CD8-positive, alpha-beta memory T cell (primary cell): ENCODE measurements around the gene SLC6A13. TPM values are rescaled to one million over a fixed set of nuclear protein-coding genes. Genes with fewer than 3 reads are reported as not detected.
"Not testable (repeated sequence)": the region's sequence is repeated elsewhere in the genome, so short reads cannot be mapped to it uniquely, and the experiment has no call there.

Experiments
- CTCF ChIA-PET: fragments of 350-600 bp; sonication (Branson Sonifier 250); formaldehyde crosslinking; loops from one replicate; lab custom pipeline; 2021; ENCODE audit warnings: antibody characterized with exemption; lab: Charles Lee
- POLR2A ChIA-PET: fragments of 350-600 bp; sonication (Branson Sonifier 250); formaldehyde crosslinking; loops from one replicate; lab custom pipeline; 2021; ENCODE audit warnings: antibody characterized with exemption; lab: Charles Lee
- DNase-seq, 5 donors: peaks; one replicate each; pipeline versions ENCODE4 v3.0.0 to v3.0.0-alpha.2; 2020 to 2022; ENCODE audit warnings: mixed read lengths in 1 of 5
- H3K27ac ChIP-seq: one replicate; pipeline ENCODE4 v1.7.0; 2013; ENCODE audit warnings: low read depth, mild to moderate bottlenecking, low read length, moderate library complexity
- H3K27me3 ChIP-seq: 2 replicates; pipeline ENCODE4 v1.7.0; 2013; ENCODE audit warnings: low read length, mild to moderate bottlenecking; ENCODE audit not compliant: insufficient read depth, poor library complexity, severe bottlenecking
- H3K36me3 ChIP-seq: 2 replicates; pipeline ENCODE4 v1.7.0; 2013; ENCODE audit warnings: mild to moderate bottlenecking, low read length, moderate library complexity; ENCODE audit not compliant: insufficient read depth
- H3K4me1 ChIP-seq: 2 replicates; pipeline ENCODE4 v1.7.0; 2013; ENCODE audit warnings: mild to moderate bottlenecking, low read length, moderate library complexity; ENCODE audit not compliant: insufficient read depth
- H3K4me3 ChIP-seq: 2 replicates; pipeline ENCODE4 v1.7.0; 2013; ENCODE audit warnings: mild to moderate bottlenecking, low read length
- H3K9me3 ChIP-seq: 2 replicates; pipeline ENCODE4 v1.7.0; 2013; ENCODE audit warnings: mild to moderate bottlenecking, low read length
- H3K27ac Mint-ChIP-seq, 8 donors: one replicate each; pipeline ENCODE4 v1.8.0; 2020 to 2021; ENCODE audit warnings: mixed read lengths in 8 of 8, mild to moderate bottlenecking in 6 of 8, inconsistent platforms in 3 of 8, moderate library complexity in 3 of 8
- H3K27me3 Mint-ChIP-seq, 2 donors: one replicate each; pipeline ENCODE4 v1.8.0; 2020 to 2021; ENCODE audit warnings: mixed read lengths in 2 of 2, mild to moderate bottlenecking in 1 of 2, moderate library complexity in 1 of 2
- H3K36me3 Mint-ChIP-seq, 3 donors: one replicate each; pipeline ENCODE4 v1.8.0; 2020 to 2021; ENCODE audit warnings: mixed read lengths in 3 of 3, inconsistent platforms in 1 of 3, mild to moderate bottlenecking in 1 of 3
- H3K4me1 Mint-ChIP-seq, 3 donors: one replicate each; pipeline ENCODE4 v1.8.0; 2020 to 2021; ENCODE audit warnings: mixed read lengths in 3 of 3, inconsistent platforms in 1 of 3, mild to moderate bottlenecking in 1 of 3
- H3K4me3 Mint-ChIP-seq, 7 donors: one replicate each; pipeline ENCODE4 v1.8.0; 2020 to 2021; ENCODE audit warnings: mixed read lengths in 7 of 7, mild to moderate bottlenecking in 6 of 7, moderate library complexity in 4 of 7, inconsistent platforms in 2 of 7
- H3K9me3 Mint-ChIP-seq, 5 donors: one replicate each; pipeline ENCODE4 v1.8.0; 2020 to 2022; ENCODE audit warnings: mixed read lengths in 5 of 5, mild to moderate bottlenecking in 3 of 5, moderate library complexity in 2 of 5, inconsistent platforms in 1 of 5
- polyA plus RNA-seq: library from polyadenylated mRNA; unstranded; fragments of 300-500 nt; fragmentation: Illumina TruSeq; gene quantifications from one replicate; pipeline ENCODE4 v1.2.3, GENCODE V29; 2021
- total RNA-seq, 2 experiments: library from RNA; stranded (reverse); gene quantifications; one replicate each; pipeline ENCODE4 v1.2.3, GENCODE V29; 2021

SLC6A13 gene
- total and polyA plus RNA-seq, 3 experiments from 2014 or later = 0.09 to 0.31 TPM; not detected in 1

DNA sequence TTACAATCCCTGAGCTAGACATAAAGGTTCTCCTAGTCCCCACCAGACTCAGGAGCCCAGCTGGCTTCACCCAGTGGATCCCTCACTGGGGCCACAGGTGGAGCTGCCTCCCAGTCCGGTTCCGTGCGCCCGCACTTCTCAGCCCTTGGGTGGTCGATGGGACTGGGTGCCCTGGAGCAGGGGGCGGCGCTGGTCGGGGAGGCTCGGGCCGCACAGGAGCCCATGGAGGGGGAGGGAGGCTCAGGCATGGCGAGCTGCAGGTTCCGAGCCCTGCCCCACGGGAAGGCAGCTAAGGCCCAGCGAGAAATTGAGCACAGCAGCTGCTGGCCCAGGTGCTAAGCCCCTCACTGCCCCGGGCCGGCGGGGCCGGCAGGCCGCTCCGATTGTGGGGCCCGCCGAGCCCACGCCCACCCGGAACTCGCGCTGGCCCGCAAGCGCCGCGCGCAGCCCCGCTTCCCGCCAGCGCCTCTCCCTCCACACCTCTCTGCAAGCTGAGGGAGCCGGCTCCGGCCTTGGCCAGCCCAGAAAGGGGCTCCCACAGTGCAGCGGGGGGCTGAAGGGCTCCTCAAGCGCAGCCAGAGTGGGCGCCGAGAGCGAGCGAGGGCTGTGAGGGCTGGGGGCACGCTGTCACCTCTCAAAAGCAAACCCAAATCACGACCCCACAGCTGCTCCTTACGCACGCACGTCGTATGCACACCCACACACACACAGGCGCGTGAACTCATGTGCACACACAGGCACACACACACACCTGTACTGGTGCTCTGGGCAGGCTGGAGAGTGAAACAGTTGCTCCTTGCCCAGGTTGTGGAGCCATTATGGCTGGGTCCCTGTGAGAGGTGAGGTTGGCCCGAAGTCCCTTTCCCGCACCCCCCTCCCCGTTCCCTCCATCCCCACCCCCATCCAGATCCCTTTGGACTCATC lies 74.4 kb downstream of the SLC6A13 start:
- H3K9me3 Mint-ChIP-seq, POLR2A ChIA-PET, H3K27me3 ChIP-seq, H3K4me1 ChIP-seq, H3K27ac ChIP-seq, H3K9me3 ChIP-seq, H3K36me3 ChIP-seq, H3K4me1 Mint-ChIP-seq, H3K27ac Mint-ChIP-seq, DNase-seq, H3K4me3 ChIP-seq, H3K36me3 Mint-ChIP-seq: not testable (repeated sequence)
- Mint-ChIP-seq H3K27me3 (peaks cover 13 to 58% of the 10 kb centered on the region in 2 donors), H3K4me3 (peak overlapping the region in 6 of 7 donors; percentile 43 to 83 (median 75))
- CTCF ChIA-PET = interaction anchor here (1.0 kb wide), 1 partner anchor 30 kb away, joined by 3 read pairs; no protein-coding TSS in a partner anchor

DNA sequence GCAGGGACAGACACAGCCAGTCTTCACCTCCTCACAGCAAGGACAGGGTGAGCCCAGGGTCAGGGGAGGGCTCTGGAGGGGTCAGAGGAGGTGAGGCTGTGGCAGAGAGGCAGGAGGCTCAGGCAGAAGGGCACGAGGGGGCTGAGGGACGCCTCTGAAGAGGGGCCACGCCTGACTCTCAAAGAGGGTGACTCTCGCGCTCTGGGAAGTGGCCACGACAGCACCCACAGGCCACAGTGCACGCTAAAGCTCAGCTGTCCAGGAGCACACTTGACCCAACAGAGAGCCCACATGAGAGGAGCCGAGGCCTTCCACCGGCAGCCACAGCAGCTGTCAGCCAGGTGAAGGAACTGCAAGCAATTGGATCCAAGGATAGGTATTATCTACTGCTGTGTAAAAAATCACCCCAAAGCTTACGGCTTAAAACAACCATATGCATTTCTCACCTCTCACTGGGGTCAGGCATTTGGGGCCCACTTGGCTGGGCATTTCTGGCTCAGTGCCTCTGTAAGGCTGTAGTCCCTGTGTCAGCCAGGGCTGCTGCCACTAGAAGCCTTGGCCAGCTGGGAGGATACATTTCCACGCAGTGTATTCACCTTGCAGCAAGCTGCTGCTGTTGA lies 76.5 kb downstream of the SLC6A13 start:
- Mint-ChIP-seq H3K4me1 (peaks cover 0 to 4% (median 1%) of the 10 kb centered on the region in 3 donors), H3K4me3 (peak overlapping the region in 1 of 7 donors; percentile 41), H3K36me3 (no peaks in the 10 kb centered on the region), H3K27ac (no peak overlapping the region), H3K9me3 (no peaks in the 10 kb centered on the region), H3K27me3 (peaks cover 9 to 48% of the 10 kb centered on the region in 2 donors)
- Histone ChIP-seq H3K9me3 (no peaks in the 10 kb centered on the region), H3K27ac (no peak overlapping the region), H3K4me1 (peaks cover 5% of the 10 kb centered on the region), H3K36me3 (no peaks in the 10 kb centered on the region), H3K27me3 (peaks cover 9% of the 10 kb centered on the region), H3K4me3 (no peak overlapping the region)
- ChIA-PET POLR2A (no interaction called here), CTCF (no interaction called here)
- no peak for DNase-seq

DNA sequence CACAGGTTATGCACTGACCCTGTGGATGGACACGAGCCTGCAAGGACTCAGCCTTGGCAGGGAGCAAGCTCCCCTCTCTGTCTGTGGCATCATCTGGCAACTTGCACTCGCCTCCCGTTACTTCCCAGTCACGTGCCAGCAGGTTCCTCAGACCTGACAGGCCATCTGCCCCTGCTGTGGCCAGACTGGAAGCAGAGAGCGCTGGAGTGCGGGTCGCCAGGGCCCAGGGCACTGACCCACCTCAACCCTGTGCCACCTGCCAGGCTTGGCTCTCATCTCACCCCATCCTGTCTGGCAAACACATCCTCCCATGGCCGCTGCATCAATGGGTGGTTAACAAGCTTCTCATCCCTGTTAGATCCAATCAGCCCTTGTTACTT lies 77.1 kb downstream of the SLC6A13 start:
- Mint-ChIP-seq H3K36me3 (no peaks in the 10 kb centered on the region), H3K27ac (no peak overlapping the region), H3K4me3 (peak overlapping the region in 1 of 7 donors; percentile 41), H3K9me3 (no peaks in the 10 kb centered on the region), H3K27me3 (peaks cover 9 to 46% of the 10 kb centered on the region in 2 donors), H3K4me1 (peaks cover under 1 to 4% (median 1%) of the 10 kb centered on the region in 3 donors)
- ChIA-PET CTCF (no interaction called here), POLR2A (no interaction called here)
- Histone ChIP-seq H3K4me3 (no peak overlapping the region), H3K27me3 (peaks cover 8% of the 10 kb centered on the region), H3K36me3 (no peaks in the 10 kb centered on the region), H3K27ac (no peak overlapping the region), H3K4me1 (peaks cover 5% of the 10 kb centered on the region), H3K9me3 (no peaks in the 10 kb centered on the region)
- DNase-seq = no peak

DNA sequence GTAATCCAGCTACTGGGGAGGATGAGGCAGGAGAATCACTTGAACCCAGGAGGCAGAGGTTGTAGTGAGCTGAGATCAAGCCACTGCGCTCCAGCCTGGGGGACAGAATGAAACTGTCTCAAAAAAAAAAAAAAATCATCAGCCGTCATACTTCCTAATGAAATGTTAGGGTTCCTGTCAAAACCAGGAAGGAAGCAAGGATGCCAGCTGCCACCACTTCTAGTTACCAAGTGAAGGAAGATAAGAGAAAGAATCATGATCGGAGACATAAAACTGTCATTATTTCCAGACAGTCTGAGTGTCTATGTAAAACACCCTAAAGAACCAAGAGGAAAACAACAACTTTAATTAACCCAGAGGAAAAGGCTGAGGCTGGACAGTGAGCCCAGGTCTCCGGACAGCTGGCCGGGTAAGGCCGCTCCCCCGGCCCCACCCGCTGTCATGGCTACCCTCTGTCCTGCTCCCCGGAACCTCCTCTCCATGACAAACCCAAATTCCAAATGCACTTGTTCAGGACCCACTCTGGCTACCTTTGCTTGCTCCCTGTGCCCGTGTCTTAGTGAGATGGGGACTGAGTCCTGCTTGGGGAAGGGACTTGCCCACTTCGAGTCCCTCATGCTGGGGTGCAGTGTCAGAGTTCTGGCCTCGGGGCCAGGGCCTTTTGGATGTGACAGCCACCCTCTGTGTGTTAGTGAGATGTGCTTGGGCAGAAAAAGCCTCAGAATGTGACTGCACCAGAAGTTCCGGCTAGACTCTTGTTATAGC lies 77.6 kb downstream of the SLC6A13 start:
- no peaks in the 10 kb centered on the region for H3K36me3 ChIP-seq

DNA sequence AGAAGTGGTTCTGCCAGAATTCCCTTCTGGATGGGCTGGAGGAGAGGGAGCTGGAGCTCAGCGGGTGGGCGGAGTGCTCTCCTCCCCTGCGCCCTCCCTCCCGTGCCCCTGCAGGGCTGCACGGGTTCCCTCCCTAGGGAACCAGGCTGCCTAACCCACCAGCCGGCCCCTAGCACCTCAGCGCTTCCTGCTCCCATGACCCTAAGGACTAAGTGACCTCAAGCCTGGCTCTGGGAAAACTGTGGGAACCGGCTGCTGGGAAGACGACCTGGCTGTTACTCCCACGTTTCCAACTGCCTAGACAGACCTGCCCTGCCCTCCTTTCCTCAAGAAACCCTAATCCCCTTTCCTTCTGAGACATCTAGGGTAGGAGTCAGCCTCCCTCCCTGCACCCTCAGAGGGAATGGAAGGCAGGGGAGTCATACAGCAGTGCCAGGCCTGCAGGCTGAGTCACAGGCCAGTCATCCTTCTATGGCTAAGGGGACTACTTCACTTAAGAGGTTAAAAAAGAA lies 80.2 kb downstream of the SLC6A13 start:
- Mint-ChIP-seq H3K9me3 (no peaks in the 10 kb centered on the region), H3K4me1 (peaks cover 3 to 8% (median 8%) of the 10 kb centered on the region in 3 donors), H3K36me3 (no peaks in the 10 kb centered on the region), H3K27ac (no peak overlapping the region), H3K27me3 (peaks cover 4 to 52% of the 10 kb centered on the region in 2 donors), H3K4me3 (no peak overlapping the region)
- Histone ChIP-seq H3K9me3 (no peaks in the 10 kb centered on the region), H3K4me3 (no peak overlapping the region), H3K27ac (no peak overlapping the region), H3K27me3 (no peaks in the 10 kb centered on the region), H3K36me3 (no peaks in the 10 kb centered on the region), H3K4me1 (no peaks in the 10 kb centered on the region)
- POLR2A ChIA-PET = no interaction called here
- CTCF ChIA-PET = no interaction called here
- DNase-seq = no peak

More for the DNA sequence above, 77.6 kb downstream of the SLC6A13 start:
- Histone ChIP-seq H3K9me3 (no peaks in the 10 kb centered on the region), H3K27me3 (peaks cover 2% of the 10 kb centered on the region), H3K27ac (no peak overlapping the region), H3K4me1 (peaks cover 5% of the 10 kb centered on the region), H3K4me3 (no peak overlapping the region)
- ChIA-PET CTCF (no interaction called here), POLR2A (no interaction called here)
- Mint-ChIP-seq H3K4me1 (peaks cover 4 to 10% (median 6%) of the 10 kb centered on the region in 3 donors), H3K4me3 (no peak overlapping the region), H3K27me3 (peaks cover 4 to 46% of the 10 kb centered on the region in 2 donors), H3K27ac (no peak overlapping the region), H3K36me3 (no peaks in the 10 kb centered on the region), H3K9me3 (no peaks in the 10 kb centered on the region)
- DNase-seq = no peak

DNA sequence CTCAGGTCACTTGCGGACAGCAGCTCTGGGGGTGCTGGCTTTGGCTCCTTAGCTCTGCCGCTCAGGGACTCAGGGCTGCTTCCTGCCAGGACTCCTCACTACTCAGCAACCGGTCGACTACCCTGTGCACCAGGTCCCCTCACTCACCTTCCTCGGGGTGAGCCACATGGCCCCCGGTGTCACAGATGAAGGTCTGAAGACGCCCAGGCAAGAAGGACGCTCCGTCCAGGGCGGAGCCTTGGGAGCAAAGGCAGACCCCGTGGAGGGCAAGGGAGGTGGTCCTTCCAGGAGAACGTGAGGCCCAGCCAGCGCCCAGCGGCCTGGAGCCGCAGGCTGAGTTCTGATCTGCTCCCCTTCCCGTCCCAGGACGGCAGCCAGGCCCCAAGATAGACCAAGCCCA lies 80.7 kb downstream of the SLC6A13 start:
- Histone ChIP-seq H3K4me1 (no peaks in the 10 kb centered on the region), H3K9me3 (no peaks in the 10 kb centered on the region), H3K36me3 (no peaks in the 10 kb centered on the region), H3K27ac (no peak overlapping the region), H3K4me3 (no peak overlapping the region), H3K27me3 (no peaks in the 10 kb centered on the region)
- peaks cover 3 to 8% (median 8%) of the 10 kb centered on the region in 3 donors for H3K4me1 Mint-ChIP-seq
- no peak overlapping the region for H3K4me3 Mint-ChIP-seq
- DNase-seq = no peak
- ChIA-PET CTCF (no interaction called here), POLR2A (no interaction called here)
- H3K27ac Mint-ChIP-seq = no peak overlapping the region
- H3K36me3 Mint-ChIP-seq = no peaks in the 10 kb centered on the region
- no peaks in the 10 kb centered on the region for H3K9me3 Mint-ChIP-seq
- peaks cover 2 to 51% of the 10 kb centered on the region in 2 donors for H3K27me3 Mint-ChIP-seq

DNA sequence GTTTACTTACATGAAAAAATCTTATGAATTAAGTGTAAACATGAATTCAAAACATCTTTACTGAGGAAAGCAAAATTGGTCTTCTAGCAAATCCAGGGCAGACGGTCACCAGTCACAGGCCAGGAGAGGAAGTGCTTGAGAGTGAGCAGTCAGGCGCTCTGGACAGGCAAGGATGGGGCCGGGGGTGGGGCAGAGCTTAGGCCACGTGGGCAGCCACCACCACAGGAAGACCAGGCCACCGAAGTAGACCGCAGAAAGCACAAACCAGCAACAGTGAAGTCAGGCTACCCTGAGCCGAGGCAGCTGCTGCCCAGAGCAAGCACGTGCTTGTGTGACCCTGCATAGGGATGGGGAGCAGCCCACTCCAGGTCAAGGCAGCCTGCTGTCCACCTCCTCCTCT lies 82.2 kb downstream of the SLC6A13 start:
- POLR2A ChIA-PET = no interaction called here
- CTCF ChIA-PET = no interaction called here

More for the DNA sequence above, 82.2 kb downstream of the SLC6A13 start:
- Histone ChIP-seq H3K4me1 (no peaks in the 10 kb centered on the region), H3K27ac (no peak overlapping the region), H3K9me3 (no peaks in the 10 kb centered on the region), H3K4me3 (no peak overlapping the region), H3K36me3 (no peaks in the 10 kb centered on the region), H3K27me3 (no peaks in the 10 kb centered on the region)
- no peak for DNase-seq
- Mint-ChIP-seq H3K4me3 (peak overlapping the region in 1 of 7 donors; percentile 81), H3K9me3 (no peaks in the 10 kb centered on the region), H3K27me3 (peaks cover 2 to 47% of the 10 kb centered on the region in 2 donors), H3K36me3 (no peaks in the 10 kb centered on the region), H3K27ac (peak overlapping the region in 2 of 8 donors; percentile 11 to 38), H3K4me1 (peaks cover 3 to 8% (median 8%) of the 10 kb centered on the region in 3 donors)
